ENCODE results near the gene RASGEF1B.
"Not testable (repeated sequence)": the region's sequence is repeated elsewhere in the genome, so short reads cannot be mapped to it uniquely, and the experiment has no call there.

Gene RASGEF1B

GRCh38 chr4:81424816-81425755, 46.6 kb downstream of the RASGEF1B start:
- TF ChIP-seq POLR2A (IDR thresholded peaks at IDR 0.05; ENCODE audit: low read length) (no peak), GATA1 (IDR thresholded peaks at IDR 0.05; ENCODE audit: low read depth, low read length) (no peak)
- peak; percentile 38 to 51 for DNase-seq

- DNase-seq = no peak
- TF ChIP-seq GATA1 (IDR thresholded peaks at IDR 0.05; ENCODE audit: low read depth, low read length) = no peak
- TF ChIP-seq POLR2A (IDR thresholded peaks at IDR 0.05; ENCODE audit: low read length) = no peak
Observed at GRCh38 chr4:81424336-81424735, 47.4 kb downstream of the RASGEF1B start.

GRCh38 chr4:81422595-81422994, 49.1 kb downstream of the RASGEF1B start:
- peak; percentile 11 to 47 for DNase-seq
- TF ChIP-seq GATA1 (IDR thresholded peaks at IDR 0.05; ENCODE audit: low read depth, low read length) (no peak), POLR2A (IDR thresholded peaks at IDR 0.05; ENCODE audit: low read length) (no peak)

- peak; percentile 80 for TF ChIP-seq POLR2A (IDR thresholded peaks at IDR 0.05; ENCODE audit: low read length)
- TF ChIP-seq GATA1 (IDR thresholded peaks at IDR 0.05; ENCODE audit: low read depth, low read length) = peak; percentile 62
- DNase-seq = peak; percentile 95 to 98
Observed at GRCh38 chr4:81421346-81422218, 50.1 kb downstream of the RASGEF1B start.

- TF ChIP-seq GATA1 (IDR thresholded peaks at IDR 0.05; ENCODE audit: low read depth, low read length) (no peak), POLR2A (IDR thresholded peaks at IDR 0.05; ENCODE audit: low read length) (no peak)
Observed at GRCh38 chr4:81418572-81418971, 53.1 kb downstream of the RASGEF1B start.

GRCh38 chr4:81412946-81413495, 58.7 kb downstream of the RASGEF1B start:
- TF ChIP-seq GATA1 (IDR thresholded peaks at IDR 0.05; ENCODE audit: low read depth, low read length) (no peak), POLR2A (IDR thresholded peaks at IDR 0.05; ENCODE audit: low read length) (no peak)
- DNase-seq = no peak

More at GRCh38 chr4:81418572-81418971, 53.1 kb downstream of the RASGEF1B start:
- DNase-seq = no peak

GRCh38 chr4:81410680-81411079, 61.0 kb downstream of the RASGEF1B start:
- no peak for DNase-seq
- TF ChIP-seq POLR2A (IDR thresholded peaks at IDR 0.05; ENCODE audit: low read length) = no peak
- no peak for TF ChIP-seq GATA1 (IDR thresholded peaks at IDR 0.05; ENCODE audit: low read depth, low read length)

- no peak for DNase-seq
- TF ChIP-seq GATA1 (IDR thresholded peaks at IDR 0.05; ENCODE audit: low read depth, low read length) (no peak), POLR2A (IDR thresholded peaks at IDR 0.05; ENCODE audit: low read length) (no peak)
Observed at GRCh38 chr4:81409836-81410235, 61.9 kb downstream of the RASGEF1B start.

- TF ChIP-seq POLR2A (IDR thresholded peaks at IDR 0.05; ENCODE audit: low read length) = no peak
- TF ChIP-seq GATA1 (IDR thresholded peaks at IDR 0.05; ENCODE audit: low read depth, low read length) = no peak
- DNase-seq = no peak
Observed at GRCh38 chr4:81408341-81408740, 63.4 kb downstream of the RASGEF1B start.

GRCh38 chr4:81407726-81408125, 64.0 kb downstream of the RASGEF1B start:
- no peak for TF ChIP-seq POLR2A (IDR thresholded peaks at IDR 0.05; ENCODE audit: low read length)
- TF ChIP-seq GATA1 (IDR thresholded peaks at IDR 0.05; ENCODE audit: low read depth, low read length) = no peak
- peak in 1 of 2 experiments; percentile 27 for DNase-seq

- DNase-seq = not testable (repeated sequence)
Observed at GRCh38 chr4:81406481-81406880, 65.2 kb downstream of the RASGEF1B start.

GRCh38 chr4:81405900-81406401, 65.8 kb downstream of the RASGEF1B start:
- DNase-seq = peak; percentile 78 to 90
- TF ChIP-seq POLR2A (IDR thresholded peaks at IDR 0.05; ENCODE audit: low read length) (no peak), GATA1 (IDR thresholded peaks at IDR 0.05; ENCODE audit: low read depth, low read length) (no peak)

GRCh38 chr4:81404741-81405140, 67.0 kb downstream of the RASGEF1B start:
- DNase-seq = no peak
- no peak for TF ChIP-seq POLR2A (IDR thresholded peaks at IDR 0.05; ENCODE audit: low read length)
- no peak for TF ChIP-seq GATA1 (IDR thresholded peaks at IDR 0.05; ENCODE audit: low read depth, low read length)

- TF ChIP-seq POLR2A (IDR thresholded peaks at IDR 0.05; ENCODE audit: low read length) (no peak), GATA1 (IDR thresholded peaks at IDR 0.05; ENCODE audit: low read depth, low read length) (no peak)
- no peak for DNase-seq
Observed at GRCh38 chr4:81404294-81404693, 67.4 kb downstream of the RASGEF1B start.

Measured in erythroblast (primary cell).